Measurements from ENCODE around the gene RPS23. TPM values are rescaled to one million over a fixed set of nuclear protein-coding genes. Genes with fewer than 3 reads are reported as not detected.

The RPS23 gene
- total RNA-seq, 1 donor from 2014 or later: 2,350 TPM

- no peaks in the 10 kb centered on the region for H3K27me3 Mint-ChIP-seq (ENCODE audit: unreplicated experiment)
- no peak overlapping the region for H3K4me3 Mint-ChIP-seq (ENCODE audit: unreplicated experiment)
- H3K36me3 Mint-ChIP-seq (ENCODE audit: low read depth, unreplicated experiment): no peaks in the 10 kb centered on the region
- no peak overlapping the region for H3K27ac Mint-ChIP-seq (ENCODE audit: unreplicated experiment)
- no peaks in the 10 kb centered on the region for H3K9me3 Mint-ChIP-seq (ENCODE audit: unreplicated experiment)
- TF ChIP-seq CTCF (IDR thresholded peaks at IDR 0.05; ENCODE audit: unreplicated experiment): no peak
- H3K4me1 Mint-ChIP-seq (ENCODE audit: unreplicated experiment): no peaks in the 10 kb centered on the region
- DNase-seq (ENCODE audit: low spot score): no peak
Observed at GRCh38 chr5:82285206-82285605, 7.1 kb upstream of the RPS23 start.

- no peaks in the 10 kb centered on the region for H3K27me3 Mint-ChIP-seq (ENCODE audit: unreplicated experiment)
- no peaks in the 10 kb centered on the region for H3K4me1 Mint-ChIP-seq (ENCODE audit: unreplicated experiment)
- H3K27ac Mint-ChIP-seq (ENCODE audit: unreplicated experiment): no peak overlapping the region
- H3K9me3 Mint-ChIP-seq (ENCODE audit: unreplicated experiment): no peaks in the 10 kb centered on the region
- DNase-seq (ENCODE audit: low spot score): no peak
- TF ChIP-seq CTCF (IDR thresholded peaks at IDR 0.05; ENCODE audit: unreplicated experiment): no peak
- no peak overlapping the region for H3K4me3 Mint-ChIP-seq (ENCODE audit: unreplicated experiment)
- H3K36me3 Mint-ChIP-seq (ENCODE audit: low read depth, unreplicated experiment): no peaks in the 10 kb centered on the region
Observed at GRCh38 chr5:82283893-82284292, 5.7 kb upstream of the RPS23 start.

- peaks cover 7% of the 10 kb centered on the region for H3K4me1 Mint-ChIP-seq (ENCODE audit: unreplicated experiment)
- peaks cover 9% of the 10 kb centered on the region for H3K27me3 Mint-ChIP-seq (ENCODE audit: unreplicated experiment)
- DNase-seq (ENCODE audit: low spot score): no peak
- H3K4me3 Mint-ChIP-seq (ENCODE audit: unreplicated experiment): peak overlapping the region; percentile 94
- no peak for TF ChIP-seq CTCF (IDR thresholded peaks at IDR 0.05; ENCODE audit: unreplicated experiment)
- no peaks in the 10 kb centered on the region for H3K9me3 Mint-ChIP-seq (ENCODE audit: unreplicated experiment)
- peak overlapping the region; percentile 97 for H3K27ac Mint-ChIP-seq (ENCODE audit: unreplicated experiment)
- peaks cover 23% of the 10 kb centered on the region for H3K36me3 Mint-ChIP-seq (ENCODE audit: low read depth, unreplicated experiment)
Observed at GRCh38 chr5:82278711-82279370, 687 bp upstream of the RPS23 start.

GRCh38 chr5:82277613-82277986, 554 bp downstream of the RPS23 start:
- H3K27ac Mint-ChIP-seq (ENCODE audit: unreplicated experiment): peak overlapping the region; percentile 97
- peaks cover 7% of the 10 kb centered on the region for H3K4me1 Mint-ChIP-seq (ENCODE audit: unreplicated experiment)
- H3K27me3 Mint-ChIP-seq (ENCODE audit: unreplicated experiment): peaks cover 9% of the 10 kb centered on the region
- DNase-seq (ENCODE audit: low spot score): no peak
- no peak for TF ChIP-seq CTCF (IDR thresholded peaks at IDR 0.05; ENCODE audit: unreplicated experiment)
- peaks cover 26% of the 10 kb centered on the region for H3K36me3 Mint-ChIP-seq (ENCODE audit: low read depth, unreplicated experiment)
- peak overlapping the region; percentile 94 for H3K4me3 Mint-ChIP-seq (ENCODE audit: unreplicated experiment)
- H3K9me3 Mint-ChIP-seq (ENCODE audit: unreplicated experiment): no peaks in the 10 kb centered on the region

GRCh38 chr5:82276800-82277612, 1.1 kb downstream of the RPS23 start:
- DNase-seq (ENCODE audit: low spot score): no peak
- Mint-ChIP-seq H3K27ac (ENCODE audit: unreplicated experiment) (peak overlapping the region; percentile 97), H3K4me3 (ENCODE audit: unreplicated experiment) (peak overlapping the region; percentile 94), H3K9me3 (ENCODE audit: unreplicated experiment) (no peaks in the 10 kb centered on the region), H3K27me3 (ENCODE audit: unreplicated experiment) (peaks cover 9% of the 10 kb centered on the region), H3K4me1 (ENCODE audit: unreplicated experiment) (peaks cover 7% of the 10 kb centered on the region), H3K36me3 (ENCODE audit: low read depth, unreplicated experiment) (peaks cover 26% of the 10 kb centered on the region)
- TF ChIP-seq CTCF (IDR thresholded peaks at IDR 0.05; ENCODE audit: unreplicated experiment): no peak
